GM18508 (cell line): ENCODE results near the gene NAA25.

Experiments
- ATAC-seq: cut with Tn5 transposase; IDR thresholded peaks from one replicate; pipeline ENCODE4 v1.9.1; 2021; ENCODE audit warnings: moderate number of reproducible peaks; ENCODE audit not compliant: insufficient read depth, unreplicated experiment

NAA25 gene

GRCh38 chr12:112108202-112109079 is at the start of gene NAA25:
TSS of gene NAA25 (minus strand) at chr12:112108783. CDS start at chr12:112108773, 10 bp downstream.
- peak; percentile 40 for ATAC-seq

DNA sequence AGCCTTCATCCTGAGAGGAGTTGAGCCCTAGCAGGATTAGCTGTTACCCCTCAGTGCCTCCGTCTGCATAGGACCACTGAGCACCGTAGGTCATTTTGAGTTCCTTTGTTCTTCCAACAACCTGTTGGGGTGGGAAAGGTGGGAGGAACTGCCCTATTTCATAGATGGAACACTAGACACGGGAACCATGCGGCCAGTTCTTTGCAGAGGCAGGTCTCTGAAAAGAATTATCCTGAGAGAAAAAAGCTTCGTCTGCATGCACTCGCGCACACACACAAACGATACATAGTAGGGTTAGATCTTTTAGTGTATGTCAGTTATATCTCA is 45.3 kb upstream of the NAA25 start:
- ATAC-seq = no peak

DNA sequence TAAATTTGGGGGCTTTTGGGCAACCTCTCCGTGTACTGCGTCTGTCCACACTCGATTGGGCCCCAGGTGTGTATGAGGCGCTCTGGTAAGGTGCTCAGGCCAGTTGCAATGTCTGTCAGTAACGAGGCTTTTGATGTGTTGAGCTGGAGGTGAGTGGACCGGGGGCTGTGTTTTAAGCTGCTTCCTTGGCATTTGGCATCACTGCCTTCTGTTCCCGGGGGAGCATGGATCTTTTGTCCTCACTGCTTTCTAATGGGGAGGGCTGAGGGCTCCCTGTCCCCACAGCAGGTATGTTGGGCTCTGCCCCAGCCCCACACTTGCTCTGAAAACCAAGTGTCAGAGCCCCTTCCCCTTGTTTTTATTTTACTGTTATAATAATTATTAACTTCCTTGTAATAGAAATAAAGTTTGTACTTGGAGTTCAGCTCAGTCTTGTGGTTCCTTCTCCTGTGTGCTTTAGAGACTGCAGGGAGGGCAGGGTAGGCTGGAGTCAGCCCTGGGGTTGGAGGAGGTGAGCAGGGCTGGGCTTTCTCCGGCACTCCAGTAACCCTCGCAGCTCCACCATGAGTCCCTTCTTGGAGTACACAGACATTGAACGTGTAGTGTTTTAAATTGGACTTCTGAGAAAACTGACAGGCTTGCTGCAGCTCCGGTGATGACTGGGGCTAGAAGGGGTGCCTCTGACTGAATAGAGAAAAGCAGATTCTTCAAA is 44.8 kb upstream of the NAA25 start:
- ATAC-seq = no peak

DNA sequence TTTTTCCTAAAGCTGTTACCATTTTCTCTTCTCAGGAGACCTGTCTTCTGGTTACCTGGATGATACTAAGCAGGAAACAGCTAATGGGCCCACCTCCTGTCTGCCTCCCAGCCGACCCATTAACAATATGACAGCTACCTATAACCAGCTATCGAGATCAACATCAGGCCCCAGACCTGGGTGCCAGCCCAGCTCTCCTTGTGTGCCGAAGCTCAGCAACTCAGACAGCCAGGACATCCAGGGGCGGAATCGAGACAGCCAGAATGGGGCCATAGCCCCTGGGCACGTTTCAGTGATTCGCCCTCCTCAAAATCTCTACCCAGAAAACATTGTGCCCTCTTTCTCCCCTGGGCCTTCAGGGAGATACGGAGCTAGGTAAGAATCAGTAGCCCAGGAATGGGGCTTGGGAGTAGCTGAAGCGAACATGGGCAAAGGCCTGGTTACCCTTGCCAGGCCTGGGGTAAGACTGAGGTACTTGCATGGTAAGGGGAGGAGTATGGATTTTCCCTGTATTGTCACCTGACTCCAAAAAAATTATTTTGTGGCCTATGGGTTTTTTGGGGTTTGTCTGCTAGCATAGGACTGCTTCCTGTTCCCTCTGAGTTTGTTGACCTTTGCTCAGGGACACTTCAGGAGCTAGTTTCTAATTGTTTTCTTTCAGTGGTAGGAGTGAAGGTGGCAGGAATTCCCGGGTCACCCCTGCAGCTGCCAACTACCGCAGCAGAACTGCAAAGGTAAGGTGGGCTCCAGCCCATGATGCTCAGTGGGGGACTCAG is 43.4 kb upstream of the NAA25 start:
- ATAC-seq = no peak

DNA sequence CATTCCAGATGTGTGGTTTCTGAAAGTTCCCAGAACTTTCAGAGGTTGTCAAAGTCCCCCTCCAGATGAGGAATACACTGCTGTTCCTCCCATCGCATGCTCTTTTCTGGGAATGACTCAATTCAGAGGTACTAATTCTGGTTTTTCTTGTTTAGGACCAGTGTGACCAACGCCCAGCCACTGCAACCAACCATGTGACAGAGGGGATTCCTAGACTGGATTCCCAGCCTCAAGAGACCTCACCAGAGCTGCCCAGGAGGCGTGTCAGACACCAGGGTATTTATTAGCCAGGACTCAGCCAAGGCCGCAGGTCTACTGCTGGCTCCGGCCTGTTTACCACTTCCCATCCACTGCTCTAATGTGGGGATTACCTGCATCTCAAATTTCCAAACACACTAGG is 41.0 kb upstream of the NAA25 start:
- no peak for ATAC-seq

- ATAC-seq = no peak
Measured at GRCh38 chr12:112148031-112148513, 39.5 kb upstream of the NAA25 start.

GRCh38 chr12:112146123-112146522 is 37.5 kb upstream of the NAA25 start:
- ATAC-seq = no peak

DNA sequence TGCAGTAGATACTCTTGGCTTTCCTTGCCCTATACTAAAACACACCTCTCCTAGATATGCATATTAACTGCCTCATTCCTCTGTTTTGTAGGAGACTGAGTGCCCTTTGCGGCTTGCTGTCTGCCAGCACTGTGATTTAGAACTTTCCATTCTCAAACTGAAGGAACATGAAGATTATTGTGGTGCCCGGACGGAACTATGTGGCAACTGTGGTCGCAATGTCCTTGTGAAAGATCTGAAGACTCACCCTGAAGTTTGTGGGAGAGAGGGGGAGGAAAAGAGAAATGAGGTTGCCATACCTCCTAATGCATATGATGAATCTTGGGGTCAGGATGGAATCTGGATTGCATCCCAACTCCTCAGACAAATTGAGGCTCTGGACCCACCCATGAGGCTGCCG is 32.1 kb upstream of the NAA25 start:
- ATAC-seq = no peak

DNA sequence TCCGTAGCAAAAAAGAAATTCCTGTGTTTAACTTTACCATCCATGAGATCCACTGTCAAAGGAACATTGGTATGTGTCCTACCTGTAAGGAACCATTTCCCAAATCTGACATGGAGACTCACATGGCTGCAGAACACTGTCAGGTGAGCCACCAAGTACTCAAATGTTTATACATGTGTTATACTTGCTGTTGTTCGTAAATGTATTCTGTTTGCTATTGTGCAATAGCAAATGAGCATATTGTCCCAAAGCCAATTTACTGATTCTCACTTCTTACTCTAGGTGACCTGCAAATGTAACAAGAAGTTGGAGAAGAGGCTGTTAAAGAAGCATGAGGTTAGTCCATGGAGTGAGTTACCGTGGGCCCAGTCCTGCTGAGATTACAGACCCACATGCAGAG is 26.1 kb upstream of the NAA25 start:
- no peak for ATAC-seq

DNA sequence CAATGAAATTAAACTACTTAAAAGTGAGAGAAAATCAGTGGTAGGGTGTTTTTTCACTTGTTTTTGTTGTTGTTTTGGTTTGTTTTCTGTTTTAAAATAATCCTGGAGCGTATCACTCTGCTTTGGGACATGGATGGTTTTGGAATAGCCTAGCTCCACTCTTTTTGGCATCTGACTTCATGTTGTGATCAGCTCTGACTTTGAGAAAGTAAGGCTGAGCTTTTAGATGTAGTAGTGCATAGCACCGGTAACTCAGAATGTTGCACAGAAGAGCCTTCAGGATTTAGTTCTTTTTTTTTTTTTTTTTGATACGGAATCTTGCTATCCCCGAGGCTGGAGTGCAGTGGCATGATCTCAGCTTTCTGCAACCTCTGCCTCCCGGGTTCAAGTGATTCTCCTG is 24.8 kb upstream of the NAA25 start:
- ATAC-seq = no peak

DNA sequence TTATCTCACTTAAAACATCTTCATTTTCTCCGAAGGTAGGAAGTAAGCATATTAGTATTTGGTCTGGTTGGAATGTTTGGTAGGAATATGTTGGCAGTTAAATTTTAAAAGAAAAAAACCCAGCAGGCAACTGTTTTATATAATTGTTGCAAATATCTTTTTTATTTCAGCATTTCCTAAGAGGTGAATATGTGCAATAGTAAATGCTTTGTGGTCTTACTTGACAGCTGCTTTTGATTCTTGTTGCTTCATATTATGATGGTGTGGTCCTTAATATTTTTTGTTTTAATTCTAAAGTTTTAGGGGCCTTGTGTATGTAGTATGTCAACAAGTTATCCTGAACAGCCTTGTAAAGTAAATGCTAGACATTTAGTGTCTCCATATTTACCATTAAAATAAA is 23.1 kb upstream of the NAA25 start:
- no peak for ATAC-seq

GRCh38 chr12:112130441-112130998 is 21.9 kb upstream of the NAA25 start:
- ATAC-seq = no peak

DNA sequence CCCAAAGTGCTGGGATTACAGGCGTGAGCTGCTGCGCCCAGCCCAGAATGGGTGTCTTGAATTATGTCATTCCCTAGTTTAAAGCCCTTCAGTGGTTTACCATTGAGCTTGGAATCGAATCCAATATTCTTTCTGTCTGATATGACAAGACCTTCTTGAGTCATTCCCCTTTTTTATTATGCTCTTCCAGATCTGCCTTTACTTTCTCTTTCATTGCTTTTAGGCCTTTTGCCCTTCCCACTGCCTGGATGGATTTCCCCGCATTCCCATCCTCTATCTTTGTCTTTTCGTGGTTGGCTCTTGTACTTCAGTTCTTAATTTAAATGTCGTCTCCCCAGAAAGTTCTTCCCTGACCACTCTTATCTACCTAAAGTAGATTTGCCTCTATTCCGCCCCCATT is 18.3 kb upstream of the NAA25 start:
- no peak for ATAC-seq

DNA sequence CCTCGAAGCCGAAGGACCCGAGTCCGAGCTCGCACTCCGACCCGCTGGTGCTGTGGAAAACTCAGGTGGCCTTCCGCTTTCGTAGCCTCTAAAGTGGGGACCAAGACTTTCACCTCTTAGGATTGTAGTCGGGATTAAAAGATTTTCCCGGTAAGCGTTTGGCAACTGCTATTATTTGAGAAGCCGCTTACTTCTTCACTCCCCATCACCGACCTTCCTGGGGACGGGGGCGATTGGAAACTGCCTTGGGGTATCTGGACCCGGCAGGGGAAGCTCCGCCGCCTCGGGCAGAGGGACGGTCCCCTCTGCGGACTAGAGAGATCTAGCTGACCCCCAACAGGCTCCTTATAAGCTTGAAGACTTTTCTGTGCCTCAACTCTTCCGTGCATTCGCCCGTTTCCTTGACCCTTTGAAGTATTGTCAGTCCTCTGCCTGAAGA is 17.4 kb upstream of the NAA25 start:
- ATAC-seq = no peak

GRCh38 chr12:112125250-112125999 is 16.8 kb upstream of the NAA25 start, which contains the start of gene TRAFD1:
TSS of gene TRAFD1 (plus strand) at chr12:112125560. CDS start at chr12:112130523, 4,963 bp downstream.
- ATAC-seq = peak; percentile 86

DNA sequence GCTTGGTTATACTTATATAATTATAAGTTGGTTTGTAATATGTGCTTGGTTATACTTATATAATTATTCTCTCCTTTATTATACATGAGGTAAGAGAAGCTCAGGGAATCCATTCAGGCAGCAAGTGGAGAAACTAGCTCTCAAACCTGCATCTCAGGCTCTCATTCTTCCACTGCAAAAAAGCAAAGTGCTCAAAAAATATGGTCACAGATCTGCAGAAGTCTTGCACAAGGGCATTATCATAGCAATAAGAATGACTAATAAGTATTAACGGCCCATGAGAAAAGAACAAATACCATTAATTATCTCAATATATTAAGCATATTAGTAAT is 16.3 kb upstream of the NAA25 start:
- ATAC-seq = no peak

- no peak for ATAC-seq
Measured at GRCh38 chr12:112122823-112123690, 14.5 kb upstream of the NAA25 start.

- no peak for ATAC-seq
Measured at GRCh38 chr12:112121780-112122565, 13.4 kb upstream of the NAA25 start.
